Hepatocyte (in vitro differentiated cells): ENCODE measurements around the gene MYO1A. TPM values are rescaled to one million over a fixed set of nuclear protein-coding genes. Genes with fewer than 3 reads are reported as not detected.

ENCODE experiments used
- DNase-seq: peaks from one replicate; pipeline ENCODE4 v3.0.0-alpha.2; 2016; ENCODE audit warnings: low spot score
- H2AFZ ChIP-seq: fragments of 200-600 bp; sonication (generic); 2 replicates; pipeline ENCODE4 v1.6.0; 2016; ENCODE audit warnings: antibody characterized with exemption, mild to moderate bottlenecking
- H3K27ac ChIP-seq: fragments of 200-600 bp; sonication (generic); 2 replicates; pipeline ENCODE4 v1.5.1; 2016; ENCODE audit warnings: mild to moderate bottlenecking
- H3K27me3 ChIP-seq: fragments of 200-600 bp; sonication (generic); 2 replicates; pipeline ENCODE4 v1.6.1; 2016
- H3K36me3 ChIP-seq: fragments of 200-600 bp; sonication (generic); replicated peaks from 2 replicates; pipeline ENCODE4 v1.5.1; 2016; ENCODE audit warnings: low read depth; ENCODE audit not compliant: insufficient read depth
- H3K4me1 ChIP-seq: fragments of 200-600 bp; sonication (generic); 2 replicates; pipeline ENCODE4 v1.5.1; 2016; ENCODE audit warnings: mild to moderate bottlenecking, moderate library complexity; ENCODE audit not compliant: insufficient read depth
- H3K4me2 ChIP-seq: fragments of 200-600 bp; sonication (generic); 2 replicates; pipeline ENCODE4 v1.6.0; 2016
- H3K4me3 ChIP-seq: fragments of 200-600 bp; sonication (generic); 2 replicates; pipeline ENCODE4 v1.5.1; 2016; ENCODE audit warnings: mild to moderate bottlenecking
- H3K79me2 ChIP-seq: fragments of 200-600 bp; sonication (generic); 2 replicates; pipeline ENCODE4 v1.6.0; 2017; ENCODE audit warnings: mild to moderate bottlenecking
- H3K9me2 ChIP-seq: fragments of 200-600 bp; sonication (generic); replicated peaks from 2 replicates; pipeline ENCODE4 v1.6.0; 2017; ENCODE audit warnings: mild to moderate bottlenecking; ENCODE audit not compliant: insufficient read depth
- H3K9me3 ChIP-seq: fragments of 200-600 bp; sonication (generic); 2 replicates; pipeline ENCODE4 v1.5.1; 2016; ENCODE audit warnings: low read depth, mild to moderate bottlenecking
- H4K20me1 ChIP-seq: fragments of 200-600 bp; sonication (generic); 2 replicates; pipeline ENCODE4 v1.6.0; 2016; ENCODE audit warnings: mild to moderate bottlenecking; ENCODE audit not compliant: insufficient read depth, poor library complexity, severe bottlenecking
- CTCF ChIP-seq: fragments of 200-600 bp; sonication (generic); IDR thresholded peaks from 2 replicates; pipeline ENCODE4 v1.5.1; 2016; ENCODE audit warnings: antibody characterized with exemption, mild to moderate bottlenecking; ENCODE audit not compliant: poor library complexity
- EZH2 ChIP-seq: fragments of 200-600 bp; sonication (generic); IDR thresholded peaks from 2 replicates; pipeline ENCODE4 v1.6.1; 2016; ENCODE audit warnings: antibody characterized with exemption, mild to moderate bottlenecking, borderline replicate concordance
- EZH2phosphoT487 ChIP-seq: fragments of 200-600 bp; sonication (generic); IDR thresholded peaks from one replicate; pipeline ENCODE4 v1.6.1; 2018; ENCODE audit warnings: antibody characterized with exemption, mild to moderate bottlenecking, low read depth, moderate library complexity; ENCODE audit not compliant: unreplicated experiment, severe bottlenecking
- WGBS: methylation state at CpG from one replicate; pipeline ENCODE4 v1.1.6; 2016; ENCODE audit warnings: low lambda C conversion rate; ENCODE audit errors: missing lambda C conversion rate; 5-methylcytosine and 5-hydroxymethylcytosine counted together
- polyA plus RNA-seq: library from polyadenylated mRNA; unstranded; fragments of >200 nt; fragmentation: Nextera tagmentation; extraction: Ambion mirVana; gene quantifications from 2 replicates; pipeline ENCODE4 v1.2.1, GENCODE V29; 2016
- total RNA-seq: library from RNA; depleted of rRNA; stranded (reverse); fragments of >200 nt; gene quantifications from 2 replicates; pipeline ENCODE4 v1.2.3, GENCODE V29; 2014

The MYO1A gene
- total and polyA plus RNA-seq, 2 experiments from 2014 or later: 23.8 to 29.2 TPM

GRCh38 chr12:56979628-56980027 is 70.3 kb downstream of the MYO1A start:
- Histone ChIP-seq H3K4me2 (no peak overlapping the region), H3K79me2 (no peaks in the 10 kb centered on the region), H2AFZ (no peak overlapping the region), H3K27ac (no peak overlapping the region), H3K9me2 (no peaks in the 10 kb centered on the region), H3K4me1 (no peaks in the 10 kb centered on the region), H3K36me3 (no peaks in the 10 kb centered on the region), H4K20me1 (no peaks in the 10 kb centered on the region), H3K9me3 (no peaks in the 10 kb centered on the region), H3K4me3 (no peak overlapping the region), H3K27me3 (no peaks in the 10 kb centered on the region)
- TF ChIP-seq EZH2phosphoT487 (no peak), CTCF (no peak), EZH2 (no peak)
- 100% methylated on average over 3 of the region's 3 CpGs for WGBS
- no peak for DNase-seq

Other genes starting within 250 kb of the MYO1A start
- gene SDR9C7, start 115.7 kb downstream of the MYO1A start, total RNA-seq: not detected in 2 replicates
- gene SDR9C7, start 115.7 kb downstream of the MYO1A start, polyA plus RNA-seq: not detected in 2 replicates
- gene RDH16, start 92.5 kb downstream of the MYO1A start, total RNA-seq: 1.7 TPM in 2 replicates
- 0.58 and 0.64 TPM in 2 replicates for gene RDH16, start 92.5 kb downstream of the MYO1A start, polyA plus RNA-seq
- 6.4 and 6.5 TPM in 2 replicates for gene ZBTB39, start 43.6 kb downstream of the MYO1A start, total RNA-seq
- gene ZBTB39, start 43.6 kb downstream of the MYO1A start, polyA plus RNA-seq: 1.8 and 2.0 TPM in 2 replicates
- 13.0 and 18.1 TPM in 2 replicates for gene TAC3, start 33.6 kb downstream of the MYO1A start, total RNA-seq
- gene TAC3, start 33.6 kb downstream of the MYO1A start, polyA plus RNA-seq: 113 and 167 TPM in 2 replicates
- gene NEMP1, start 28.7 kb upstream of the MYO1A start, total RNA-seq: 8.3 and 9.3 TPM in 2 replicates
- gene NEMP1, start 28.7 kb upstream of the MYO1A start, polyA plus RNA-seq: 3.0 and 6.2 TPM in 2 replicates
- gene NAB2, start 39.0 kb upstream of the MYO1A start, total RNA-seq: 21.9 and 24.8 TPM in 2 replicates
- gene NAB2, start 39.0 kb upstream of the MYO1A start, polyA plus RNA-seq: 12.3 and 12.9 TPM in 2 replicates
- gene STAT6, start 61.2 kb upstream of the MYO1A start, total RNA-seq: 76.7 and 78.9 TPM in 2 replicates
- gene STAT6, start 61.2 kb upstream of the MYO1A start, polyA plus RNA-seq: 80.0 and 101 TPM in 2 replicates
- gene LRP1, start 78.4 kb upstream of the MYO1A start, total RNA-seq: 48.5 and 76.8 TPM in 2 replicates
- gene LRP1, start 78.4 kb upstream of the MYO1A start, polyA plus RNA-seq: 47.8 and 57.6 TPM in 2 replicates
- not detected in 2 replicates for gene LRP1-AS, start 97.5 kb upstream of the MYO1A start, total RNA-seq
- gene LRP1-AS, start 97.5 kb upstream of the MYO1A start, polyA plus RNA-seq: 0.59 TPM in 1 of 2 replicates, not detected in the other
- 0.52 and 1.1 TPM in 2 replicates for gene NXPH4, start 166.7 kb upstream of the MYO1A start, total RNA-seq
- gene NXPH4, start 166.7 kb upstream of the MYO1A start, polyA plus RNA-seq: 2.7 and 3.3 TPM in 2 replicates
- gene SHMT2, start 179.6 kb upstream of the MYO1A start, total RNA-seq: 168 and 193 TPM in 2 replicates
- 85.3 and 126 TPM in 2 replicates for gene SHMT2, start 179.6 kb upstream of the MYO1A start, polyA plus RNA-seq
- 0.23 and 1.1 TPM in 2 replicates for gene STAC3, start 201.1 kb upstream of the MYO1A start, total RNA-seq
- gene STAC3, start 201.1 kb upstream of the MYO1A start, polyA plus RNA-seq: 0.49 and 0.83 TPM in 2 replicates